Measurements from ENCODE around the gene PARL.
"Not testable (repeated sequence)": the region's sequence is repeated elsewhere in the genome, so short reads cannot be mapped to it uniquely, and the experiment has no call there.

PARL gene

GRCh38 chr3:183816681-183817510, 67.8 kb downstream of the PARL start:
- no peak for DNase-seq

DNA sequence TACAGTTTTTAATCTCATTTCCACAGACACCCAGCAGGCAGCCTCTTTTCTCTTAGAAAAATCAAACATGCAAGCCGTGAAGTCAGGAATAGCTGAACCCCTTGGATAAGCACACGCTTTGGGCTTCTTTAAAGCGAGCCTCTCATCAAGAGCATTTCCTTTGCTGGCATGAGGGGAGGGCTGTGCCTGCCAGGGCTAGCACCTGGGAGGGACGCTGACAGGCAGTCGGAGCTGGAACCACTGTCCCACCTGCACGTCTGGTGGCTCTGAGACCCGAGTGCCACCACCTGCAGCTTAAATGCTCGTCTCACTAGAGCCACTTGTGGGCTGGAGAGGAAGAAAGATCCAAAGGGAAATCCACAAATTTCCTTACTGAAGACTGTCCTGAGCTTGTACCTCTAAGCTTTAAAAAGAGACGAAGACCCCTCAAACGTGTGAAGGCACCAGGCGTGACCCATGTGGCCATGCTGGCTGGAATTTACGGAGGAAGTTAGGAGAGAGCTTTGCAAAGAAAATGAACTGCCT, 68.7 kb downstream of the PARL start:
- no peak for DNase-seq

DNA sequence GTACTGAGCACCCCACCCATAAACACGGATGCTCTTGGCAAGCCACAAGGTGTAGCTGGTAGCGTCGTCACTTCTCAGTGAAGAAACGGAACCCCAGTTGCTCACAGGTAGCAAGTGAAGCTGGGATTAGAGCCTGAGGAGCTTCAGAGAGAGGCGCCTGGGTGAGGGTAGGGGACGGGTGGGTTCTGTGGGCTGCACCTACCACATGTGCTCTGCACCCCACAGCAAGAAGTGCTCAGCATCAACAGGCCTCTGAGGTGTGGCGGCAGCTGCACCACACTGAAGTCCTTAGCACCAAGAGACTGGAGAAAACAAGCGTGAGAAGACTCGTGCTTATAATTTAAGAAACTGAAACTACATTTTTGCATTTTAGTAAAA, 69.1 kb downstream of the PARL start:
- no peak for DNase-seq

- no peak for DNase-seq
Measured at GRCh38 chr3:183814240-183814639, 70.4 kb downstream of the PARL start.

DNA sequence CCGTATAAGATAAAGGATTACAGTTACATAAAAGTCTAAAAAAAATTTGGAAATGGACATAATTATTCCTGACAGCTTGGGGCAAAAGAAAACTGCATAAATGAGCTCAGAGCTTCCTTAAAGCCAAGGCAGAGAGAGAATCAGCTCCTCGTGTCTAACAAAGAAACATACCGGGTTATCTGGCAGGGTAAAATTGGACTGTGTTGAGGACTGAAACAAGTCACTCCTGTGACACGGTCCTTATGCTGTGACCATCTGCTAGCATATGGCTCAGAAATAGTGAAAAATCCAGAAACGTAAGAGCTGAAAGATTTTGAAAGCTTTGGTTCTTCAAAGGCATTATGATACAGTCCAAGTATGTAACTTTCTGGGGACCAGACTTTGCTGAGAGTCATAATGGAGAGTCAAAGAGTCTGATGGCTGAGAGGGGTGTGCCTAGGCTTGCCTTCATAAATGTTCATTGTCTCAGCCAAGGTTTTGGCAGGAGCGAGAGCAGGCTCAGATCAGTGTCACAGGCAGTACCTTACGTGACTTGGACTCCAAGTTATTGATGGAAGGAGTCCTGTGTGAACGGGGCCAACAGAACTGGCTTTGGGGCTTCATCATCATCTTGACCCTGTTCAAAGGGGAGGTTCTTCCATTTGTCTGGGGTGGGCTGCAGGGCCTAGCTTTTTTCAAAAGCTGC, 71.8 kb downstream of the PARL start:
- DNase-seq: no peak

DNA sequence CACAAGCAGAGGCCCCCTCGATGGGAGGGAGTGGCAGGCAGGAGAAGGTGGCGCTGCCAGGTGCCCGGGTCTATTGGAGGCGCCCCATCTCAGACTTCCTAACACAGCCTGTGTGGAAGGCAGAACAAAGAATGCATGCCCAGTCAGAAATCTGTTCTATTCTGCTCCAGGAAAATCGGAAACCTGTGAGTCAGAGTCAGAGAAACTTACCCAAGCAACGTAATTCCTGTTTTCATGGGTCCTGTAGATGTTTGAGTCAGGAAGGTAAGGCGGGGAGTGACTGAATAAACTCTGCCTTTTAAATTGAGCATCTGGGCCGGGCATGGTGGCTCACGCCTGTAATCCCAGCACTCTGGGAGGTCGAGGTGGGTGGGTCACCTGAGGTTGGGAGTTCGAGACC, 73.0 kb downstream of the PARL start:
- DNase-seq: no peak

DNA sequence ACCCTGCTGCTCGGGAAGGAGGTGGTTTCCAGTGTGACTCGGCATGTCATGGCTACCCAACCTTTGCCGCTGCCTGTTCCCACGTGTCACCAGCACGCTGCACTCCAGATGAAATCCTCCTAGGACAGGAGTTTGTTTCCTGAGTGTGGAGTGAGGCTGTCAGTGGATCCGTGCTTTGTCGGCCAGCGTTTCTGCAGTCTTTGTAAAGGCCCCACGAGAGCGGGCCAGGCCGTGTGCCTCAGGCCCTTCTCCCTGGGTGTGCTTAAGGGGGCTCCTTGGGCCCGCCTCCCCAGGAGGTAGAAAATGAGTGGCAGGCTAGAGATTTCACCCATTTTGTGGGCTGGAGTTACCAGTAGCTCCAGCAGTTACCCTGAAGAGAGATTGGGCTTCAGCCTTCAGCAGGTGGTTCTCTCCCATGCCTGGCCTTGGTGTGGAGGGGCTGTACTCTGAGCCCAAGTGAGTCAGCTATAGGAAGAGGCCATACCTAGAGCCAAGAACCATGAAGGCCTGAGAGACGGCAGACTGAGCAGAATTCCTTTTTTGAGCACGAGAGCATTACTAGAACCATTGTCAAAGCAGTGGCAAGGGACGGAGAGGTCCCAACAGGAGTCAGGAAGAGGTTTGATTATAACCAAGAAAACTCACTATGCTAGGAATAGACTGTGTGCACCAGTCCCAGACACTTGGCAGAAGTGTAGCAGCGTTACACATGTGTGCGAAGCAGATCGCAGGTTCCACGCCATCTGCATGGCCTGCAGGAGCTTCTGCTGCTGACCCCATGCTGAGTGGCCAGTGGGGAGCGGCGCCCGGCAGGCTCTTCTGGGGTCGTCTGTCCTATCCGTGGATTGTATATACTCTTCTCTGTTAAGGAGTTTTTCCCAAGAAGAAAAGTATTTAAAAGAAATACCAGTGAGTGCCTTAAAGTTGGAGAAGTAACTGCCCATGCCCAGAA, 73.8 kb downstream of the PARL start:
- DNase-seq: no peak

- peak; percentile 54 to 89 for DNase-seq
Measured at GRCh38 chr3:183809270-183809669, 75.4 kb downstream of the PARL start.

DNA sequence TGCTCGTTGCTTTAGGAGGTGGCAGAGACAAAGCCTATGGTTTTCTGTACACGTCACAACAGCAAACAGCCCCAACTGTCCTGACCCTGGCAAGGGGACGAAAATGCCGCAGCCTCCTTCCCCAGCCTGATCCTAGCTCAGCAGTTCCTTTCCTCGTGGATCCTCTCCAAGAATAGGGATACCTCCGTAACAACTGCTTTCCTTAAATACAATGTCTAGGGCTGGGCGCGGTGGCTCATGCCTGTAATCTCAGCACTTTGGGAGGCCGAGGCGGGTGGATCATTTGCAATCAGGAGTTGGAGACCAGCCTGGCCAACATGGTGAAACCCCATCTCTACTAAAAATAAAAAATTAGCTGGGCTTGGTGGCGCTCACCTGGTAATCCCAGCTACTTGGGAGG, 76.3 kb downstream of the PARL start:
- DNase-seq: no peak

- no peak for DNase-seq
Measured at GRCh38 chr3:183807881-183808280, 76.8 kb downstream of the PARL start.

DNA sequence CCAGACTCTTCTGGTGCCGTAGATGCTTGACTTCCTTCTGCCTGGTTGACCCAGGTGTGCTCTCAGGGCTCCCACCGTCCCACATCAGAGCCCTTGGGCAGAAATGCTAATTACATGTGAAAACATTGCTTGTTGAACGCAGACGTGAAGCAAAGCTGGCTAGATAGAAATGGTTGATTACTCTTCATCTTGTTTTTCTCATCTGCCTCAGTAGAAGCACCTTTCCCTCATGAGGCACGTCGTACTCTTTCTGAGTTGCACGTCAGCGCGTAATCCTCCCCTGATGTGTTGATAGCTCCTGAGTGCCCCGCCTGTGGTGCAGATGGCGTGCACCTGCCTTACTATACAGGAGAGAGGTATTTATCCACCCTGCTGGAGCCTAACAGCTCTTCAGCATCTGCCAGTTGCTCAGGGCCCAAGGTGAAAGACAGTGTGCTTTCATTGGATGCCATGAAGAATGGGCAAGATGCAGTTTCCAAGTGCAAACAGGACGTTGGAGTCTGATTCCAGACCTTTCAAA, 77.4 kb downstream of the PARL start:
- DNase-seq: peak; percentile 99 to 100

DNA sequence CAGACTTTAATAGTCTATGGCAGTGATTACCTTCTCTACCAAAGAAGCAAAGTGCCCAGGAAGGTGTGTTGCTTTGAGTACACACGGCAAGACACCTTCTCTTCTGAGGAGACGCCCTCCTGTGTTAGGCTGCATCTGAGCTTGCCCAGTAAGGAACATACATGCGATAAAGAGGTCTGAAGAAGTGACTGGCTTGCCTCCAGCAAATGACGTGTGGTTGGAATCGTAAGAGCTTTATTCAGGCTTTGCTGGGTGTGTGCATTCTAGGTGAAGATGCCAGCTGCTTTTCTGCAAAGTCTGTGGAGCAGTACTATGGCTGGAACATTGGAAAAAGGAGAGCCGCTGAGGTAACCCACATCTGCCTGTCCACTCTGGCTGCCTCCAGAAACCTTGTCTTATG, 81.7 kb downstream of the PARL start:
- DNase-seq: no peak

- no peak for DNase-seq
Measured at GRCh38 chr3:183801601-183802000, 83.1 kb downstream of the PARL start.

- DNase-seq: no peak
Measured at GRCh38 chr3:183800243-183800863, 84.3 kb downstream of the PARL start.

- DNase-seq: no peak
Measured at GRCh38 chr3:183799461-183799860, 85.2 kb downstream of the PARL start.

DNA sequence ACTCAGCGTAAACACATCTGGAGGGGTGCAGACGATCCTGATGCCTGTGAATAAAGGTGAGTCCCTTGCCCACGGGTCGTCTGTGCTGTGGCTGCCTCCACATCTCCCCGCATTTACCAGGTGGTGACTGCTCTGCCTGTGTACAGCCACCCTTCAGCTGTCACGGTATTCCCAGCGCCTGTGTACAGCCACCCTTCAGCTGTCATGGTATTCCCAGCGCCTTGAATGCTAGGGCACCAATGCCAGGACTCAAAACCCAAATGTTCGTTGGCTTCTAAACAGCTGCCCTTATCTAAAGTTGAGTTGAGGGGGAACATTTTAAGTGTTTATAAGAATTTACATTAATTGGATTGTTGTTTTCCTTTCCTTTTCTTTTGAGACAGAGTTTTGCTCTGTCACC, 86.7 kb downstream of the PARL start:
- DNase-seq: no peak

- DNase-seq: no peak
Measured at GRCh38 chr3:183796372-183796771, 88.3 kb downstream of the PARL start.

DNA sequence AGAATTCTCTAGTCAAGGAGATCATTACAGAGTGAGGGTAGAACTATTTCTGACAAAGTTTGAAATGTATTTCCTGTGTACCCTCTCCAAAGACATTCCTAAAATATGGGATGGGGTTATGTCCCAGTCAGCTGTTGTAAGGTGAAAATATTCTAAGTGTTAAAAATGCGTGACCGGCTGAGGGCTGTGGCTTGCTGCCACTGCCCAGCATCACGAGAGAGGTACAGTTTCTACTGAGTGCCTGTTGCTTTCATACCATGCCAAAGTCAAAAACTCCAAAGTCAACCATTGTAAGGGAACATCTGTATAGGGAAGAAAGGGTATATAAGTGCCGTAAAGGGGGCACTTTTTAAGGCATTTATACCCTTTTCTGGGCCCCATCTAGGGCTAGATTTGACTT, 90.2 kb downstream of the PARL start:
- no peak for DNase-seq

- no peak for DNase-seq
Measured at GRCh38 chr3:183792976-183793375, 91.7 kb downstream of the PARL start.

GRCh38 chr3:183790700-183791099, 94.0 kb downstream of the PARL start:
- DNase-seq: no peak

- no peak for DNase-seq
Measured at GRCh38 chr3:183789826-183790225, 94.9 kb downstream of the PARL start.

GRCh38 chr3:183784503-183784902, 100.2 kb downstream of the PARL start:
- not testable (repeated sequence) for DNase-seq

Data from NCI-H2081 (cell line).